Kidney capillary endothelial cell (primary cell): ENCODE results near the gene RPL27A.
"Not testable (repeated sequence)": the region's sequence is repeated elsewhere in the genome, so short reads cannot be mapped to it uniquely, and the experiment has no call there.

Experiments
- DNase-seq: peaks from one replicate; pipeline ENCODE4 v3.0.0-alpha.2; 2018; ENCODE audit warnings: low spot score

RPL27A gene

DNA sequence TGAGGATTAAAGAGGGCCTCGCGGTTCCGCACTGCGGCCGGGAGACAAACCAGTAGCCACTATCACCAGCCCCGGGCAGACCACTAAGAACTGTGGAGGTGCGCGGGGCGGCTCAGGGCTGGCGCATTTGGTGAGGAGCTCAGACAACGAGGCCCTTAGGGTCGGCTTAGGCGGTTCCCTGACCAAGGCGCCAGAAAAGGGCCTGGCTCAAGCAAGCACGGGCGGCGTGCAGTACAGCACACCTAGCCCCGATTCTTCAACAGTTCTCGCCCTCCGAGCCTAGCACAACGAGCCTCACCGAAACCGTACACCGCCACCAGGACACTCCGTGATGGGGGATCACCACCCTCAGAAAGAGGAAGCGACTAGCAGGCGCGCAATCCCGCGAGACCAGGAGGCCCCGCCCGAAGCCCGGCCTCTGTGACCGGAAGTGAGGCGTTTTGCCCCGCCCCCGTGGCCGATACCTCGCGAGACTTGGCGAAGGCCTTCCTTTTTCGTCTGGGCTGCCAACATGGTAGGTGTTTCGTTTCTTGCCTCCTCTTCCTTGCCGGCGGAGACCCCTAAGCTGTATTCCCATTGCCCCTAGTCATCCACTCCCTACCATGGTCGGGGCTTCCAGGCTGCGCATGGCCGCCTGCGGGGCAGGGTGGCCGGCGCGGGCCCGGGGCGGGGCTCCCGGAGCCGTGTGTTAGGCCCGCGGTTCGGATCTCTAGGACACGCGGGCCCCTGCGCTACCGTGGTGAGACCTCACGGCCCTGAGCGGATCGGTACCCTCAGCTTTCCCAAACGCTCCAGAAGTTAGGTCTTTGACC is at the start of gene RPL27A, which contains the start of gene TRIM66:
RPL27A (plus strand) TSS at position 490 of the 812 bp plus-strand sequence; CDS start at position 512, 22 bp downstream.
TRIM66 (minus strand) TSS at position 363 of the 812 bp plus-strand sequence. CDS start 10,391 bp downstream, outside the sequence.
- peak; percentile 87 for DNase-seq

DNA sequence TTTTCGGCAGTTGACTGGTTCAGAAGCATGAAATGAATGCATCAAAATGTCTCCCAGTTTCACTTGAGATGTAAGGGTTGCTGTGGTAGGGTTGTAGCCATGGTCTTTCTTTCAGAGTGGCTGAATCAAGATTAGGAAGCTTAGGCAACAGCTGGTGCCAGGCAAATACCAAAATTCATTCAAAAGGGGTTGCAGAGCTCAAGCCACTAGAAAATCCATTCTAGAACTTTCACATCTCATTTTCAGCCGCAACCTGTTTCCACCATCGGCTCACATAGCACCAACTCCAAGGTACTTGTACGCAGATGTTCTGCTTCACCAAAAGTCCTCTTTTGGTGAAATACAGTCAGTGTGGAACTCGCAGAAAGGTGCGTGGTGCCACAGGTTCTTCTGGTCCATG is 48.1 kb upstream of the RPL27A start:
- no peak for DNase-seq

DNA sequence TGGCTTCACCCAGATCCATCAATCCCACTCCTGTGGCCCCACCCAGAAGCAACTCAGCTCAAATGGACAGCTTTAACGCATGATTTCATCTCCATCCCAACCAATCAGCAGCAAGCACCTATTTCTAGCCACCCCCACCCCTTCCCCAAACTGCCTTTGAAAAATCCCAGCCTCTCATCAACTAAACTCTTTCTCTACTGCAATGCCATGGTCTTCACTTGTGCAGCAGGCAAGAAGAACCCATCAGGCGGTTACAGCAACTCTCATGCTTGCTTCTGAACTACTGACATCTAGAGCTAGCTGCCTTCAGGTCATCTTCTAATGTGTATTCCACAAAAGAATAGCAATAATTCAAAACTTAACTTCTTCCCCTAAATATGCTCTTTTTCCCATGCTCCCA is 46.5 kb upstream of the RPL27A start:
- no peak for DNase-seq

DNA sequence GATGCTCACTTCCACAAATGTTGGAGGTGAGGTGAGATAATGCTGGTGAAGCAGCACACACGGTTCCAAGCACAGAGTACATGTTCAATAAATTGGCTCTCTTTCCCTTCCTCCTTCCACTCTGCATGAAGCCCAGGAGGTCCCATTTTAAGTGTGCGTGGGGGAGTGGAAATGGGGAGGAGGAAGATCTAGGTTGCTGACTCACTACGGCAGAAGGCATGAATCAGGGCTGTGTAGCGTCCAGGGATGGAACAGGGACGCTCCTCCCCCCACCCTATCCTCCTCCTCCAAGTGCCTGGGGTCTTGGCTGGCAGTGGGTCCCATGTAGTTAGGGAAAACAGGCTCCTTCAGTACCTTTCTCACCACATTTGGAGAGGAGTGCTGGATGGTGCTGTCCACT is 44.3 kb upstream of the RPL27A start:
- no peak for DNase-seq

DNA sequence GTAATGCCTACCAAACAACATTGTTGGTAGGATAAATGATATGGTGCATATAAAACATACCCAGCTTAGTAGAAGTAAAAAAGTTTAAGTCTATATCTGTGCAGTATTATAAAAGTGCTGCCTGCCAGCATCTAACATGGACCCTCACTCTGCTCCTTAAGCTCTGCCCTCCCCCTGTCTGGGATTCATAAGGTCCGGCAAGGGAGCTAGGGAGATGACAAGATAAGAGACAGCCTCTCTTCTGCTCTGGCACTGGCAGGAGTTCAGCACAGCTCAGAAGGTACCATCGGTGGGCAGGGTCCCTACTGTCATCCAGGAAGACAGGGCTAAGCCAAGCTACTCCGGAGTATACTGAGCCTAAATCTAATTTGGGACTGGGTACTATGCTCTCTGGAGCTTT is 42.9 kb upstream of the RPL27A start:
- DNase-seq = no peak

DNA sequence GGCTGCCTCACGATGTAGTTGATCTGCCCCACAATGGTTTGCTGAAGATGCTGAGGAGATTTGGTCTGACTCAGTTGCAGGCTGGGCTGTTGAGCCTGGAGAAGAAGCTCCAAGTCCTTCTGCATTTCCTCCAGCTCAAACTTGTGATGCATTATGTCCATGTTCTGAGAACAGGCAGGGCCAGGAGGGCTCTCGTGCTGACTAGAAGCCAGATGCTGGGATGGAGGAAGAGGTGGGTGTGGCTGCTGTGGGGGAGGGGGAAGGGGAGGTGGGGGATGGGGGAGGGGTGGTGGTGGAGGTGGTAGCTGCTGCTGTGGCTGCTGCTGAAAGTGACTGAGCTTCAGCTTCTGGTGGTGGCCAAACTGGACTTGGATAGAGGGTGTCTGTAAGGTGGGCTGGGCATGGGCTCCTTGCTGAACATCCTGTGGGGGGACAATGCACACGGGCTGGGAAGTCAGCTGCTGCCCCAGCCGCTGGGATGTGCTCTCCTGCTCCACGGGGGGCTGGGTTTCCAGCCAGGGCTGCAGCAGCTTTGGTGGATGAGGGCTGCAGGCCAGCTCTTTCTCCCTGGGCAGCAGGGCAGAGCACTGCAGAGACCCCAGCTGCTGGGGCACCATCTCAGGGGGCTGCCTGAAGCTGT is 42.2 kb upstream of the RPL27A start:
- DNase-seq = no peak

DNA sequence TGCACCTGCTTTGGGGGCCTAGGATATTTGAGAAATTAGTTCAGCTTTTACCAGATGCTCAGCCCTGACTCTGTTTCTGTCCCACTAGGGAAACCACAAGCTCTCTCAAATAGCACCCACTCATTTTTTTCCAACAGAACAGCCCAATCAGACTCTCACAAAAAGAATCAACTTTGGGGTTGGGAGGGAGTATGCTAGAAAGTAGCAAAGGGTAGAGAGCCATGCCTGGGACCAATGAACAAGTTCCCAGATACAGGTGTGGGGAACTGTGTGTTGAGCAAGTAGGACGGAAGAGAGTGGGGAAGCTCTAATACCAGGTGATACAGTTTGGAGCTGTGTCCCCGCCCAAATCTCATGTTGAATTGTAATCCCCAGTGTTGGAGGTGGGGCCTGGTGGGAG is 41.3 kb upstream of the RPL27A start:
- no peak for DNase-seq

DNA sequence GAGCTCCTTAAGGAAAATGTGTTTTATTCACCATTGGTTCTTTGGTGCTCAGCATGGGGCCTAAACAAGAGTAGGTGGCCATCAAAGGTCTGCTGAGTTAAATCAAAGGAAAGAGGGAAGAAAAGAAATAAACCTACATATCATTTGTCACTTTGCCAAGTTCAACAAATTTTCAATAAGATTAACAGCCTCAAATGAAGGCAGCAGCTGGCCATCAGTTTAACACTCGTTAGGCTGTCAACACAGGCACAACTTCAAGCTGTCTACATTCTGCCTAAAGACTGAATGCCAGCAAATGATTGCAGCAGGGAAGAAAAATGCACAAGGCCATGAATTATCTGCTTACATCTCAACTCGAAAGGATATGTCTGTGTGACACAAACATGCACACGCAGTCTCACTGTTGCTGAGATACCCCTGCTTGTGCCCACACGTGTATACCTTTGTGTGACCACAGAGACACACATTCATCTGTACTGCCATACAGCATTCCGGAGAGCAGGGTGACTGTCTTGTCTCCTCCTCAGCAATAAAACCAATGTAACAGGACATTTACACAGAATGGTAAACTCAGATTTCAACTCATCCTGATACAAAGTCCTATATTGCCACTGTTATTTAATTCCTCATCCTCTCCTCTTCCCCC is 40.3 kb upstream of the RPL27A start:
- no peak for DNase-seq

DNA sequence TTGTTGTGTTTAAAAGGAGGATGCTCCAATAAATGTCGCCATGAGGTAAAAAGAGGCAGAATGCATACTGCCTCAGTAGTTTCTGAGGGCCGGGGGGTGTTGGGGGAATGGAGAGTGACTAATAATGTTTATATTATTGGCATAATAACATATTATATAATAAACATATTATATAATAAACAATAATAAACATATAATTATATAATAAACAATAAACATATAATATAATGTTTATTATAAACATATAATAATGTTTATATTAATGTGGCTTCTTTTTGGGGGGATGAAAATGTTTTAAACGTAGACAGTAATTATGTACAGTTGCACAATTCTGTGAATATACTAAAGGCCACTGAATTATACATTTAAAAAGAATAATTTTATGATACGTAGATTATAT is 35.7 kb upstream of the RPL27A start:
- DNase-seq = no peak

DNA sequence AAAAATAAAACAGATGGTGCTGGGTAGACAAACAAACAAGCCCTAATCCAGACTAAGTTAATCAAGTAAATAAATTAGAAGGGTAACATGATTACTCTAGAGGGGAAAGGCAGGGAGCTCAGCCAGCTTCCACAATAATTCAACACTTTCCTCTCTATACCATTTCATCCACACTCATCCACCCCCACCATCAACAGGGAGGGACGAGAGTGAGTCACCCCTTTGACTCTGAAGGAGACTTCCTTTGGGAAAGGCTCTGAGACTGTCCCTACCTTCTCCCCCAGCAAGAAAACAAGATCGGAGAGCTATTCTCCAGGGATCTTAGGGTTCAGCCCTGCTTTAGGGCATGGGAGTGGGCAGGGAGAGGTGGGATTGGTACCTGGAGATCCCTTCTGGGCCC is 33.2 kb upstream of the RPL27A start:
- peak; percentile 65 for DNase-seq

DNA sequence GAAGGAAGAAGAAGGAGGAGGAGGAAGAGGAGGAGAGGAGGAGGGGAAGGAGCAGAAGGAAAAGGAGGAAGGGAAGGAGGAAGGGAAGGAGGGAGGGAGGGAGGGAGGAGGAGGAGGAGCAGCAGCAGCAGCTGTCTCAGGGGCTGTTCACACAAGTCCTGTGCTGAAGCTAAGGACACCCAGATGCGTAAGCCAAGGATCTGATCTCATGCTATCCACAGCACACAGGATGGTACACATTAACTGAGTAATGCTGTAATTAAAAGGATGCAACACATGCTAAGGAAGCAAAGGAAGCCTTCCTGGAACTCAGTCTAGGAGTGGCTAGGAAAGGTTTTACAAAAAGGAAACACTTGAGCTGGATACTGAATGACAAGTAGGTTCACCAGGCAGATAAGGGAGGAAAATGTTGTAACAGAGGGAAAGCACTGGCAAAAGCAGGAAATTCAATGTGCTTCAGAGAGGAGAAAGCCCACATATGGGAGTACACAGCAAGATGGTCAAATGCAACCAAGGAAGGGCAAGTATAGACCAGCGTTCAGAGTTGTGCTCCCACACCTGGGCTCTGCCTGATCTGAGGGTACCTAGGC is 32.1 kb upstream of the RPL27A start:
- DNase-seq = peak; percentile 44

DNA sequence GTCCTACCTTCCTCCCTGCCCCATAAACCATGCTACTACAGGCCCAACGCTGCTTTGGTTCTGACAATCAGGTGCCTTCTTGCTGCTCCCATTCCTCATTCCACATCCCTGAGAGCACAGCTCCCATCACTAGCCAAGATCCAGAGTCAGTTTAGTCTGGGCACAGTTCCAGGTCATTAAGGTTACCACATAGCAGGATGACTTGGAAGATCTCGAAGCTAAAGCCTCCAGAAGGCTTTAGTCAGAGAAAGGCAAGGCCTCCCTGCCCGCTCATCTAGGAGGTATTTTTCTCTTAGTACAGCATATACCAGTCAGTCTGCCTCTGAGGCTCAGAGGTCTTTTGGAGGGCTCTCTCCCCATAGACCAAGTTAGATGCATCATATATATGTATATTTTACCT is 30.5 kb upstream of the RPL27A start:
- no peak for DNase-seq

DNA sequence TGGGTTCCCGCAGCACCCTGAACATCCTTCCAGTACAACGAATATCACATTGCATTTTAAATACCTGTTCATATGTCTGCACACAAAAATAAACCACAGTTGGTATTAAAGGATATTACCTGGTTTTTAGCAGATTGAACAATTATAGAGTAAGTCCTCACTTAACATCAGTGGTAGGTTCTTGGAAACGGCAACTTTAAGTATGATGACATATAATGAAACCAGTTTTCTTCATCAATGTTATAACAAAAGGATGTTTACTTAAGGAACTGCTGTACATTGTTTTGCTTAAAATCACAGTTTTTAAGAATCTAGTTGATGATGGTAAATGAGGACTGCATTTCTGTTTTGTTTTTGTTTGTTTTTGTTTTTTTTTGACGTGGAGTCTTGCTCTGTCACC is 28.1 kb upstream of the RPL27A start:
- no peak for DNase-seq

DNA sequence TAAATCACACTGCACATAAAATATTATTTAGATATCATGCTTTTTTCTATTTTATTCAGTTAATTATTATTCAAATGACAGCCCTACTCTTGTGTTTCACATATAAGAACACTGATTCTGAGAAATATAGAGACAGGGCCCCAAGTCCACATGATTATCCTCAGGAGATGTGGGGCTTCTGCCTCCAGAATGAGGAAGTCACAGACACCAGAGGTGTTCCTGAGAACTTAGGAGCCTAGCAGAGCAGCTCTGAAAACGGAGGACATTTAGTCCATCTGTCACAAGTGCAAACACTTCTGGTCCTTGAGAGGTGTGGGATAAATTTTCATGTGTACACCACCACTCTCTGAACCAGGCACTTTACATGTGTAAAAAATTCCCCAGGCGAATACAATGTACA is 26.3 kb upstream of the RPL27A start:
- DNase-seq = no peak

DNA sequence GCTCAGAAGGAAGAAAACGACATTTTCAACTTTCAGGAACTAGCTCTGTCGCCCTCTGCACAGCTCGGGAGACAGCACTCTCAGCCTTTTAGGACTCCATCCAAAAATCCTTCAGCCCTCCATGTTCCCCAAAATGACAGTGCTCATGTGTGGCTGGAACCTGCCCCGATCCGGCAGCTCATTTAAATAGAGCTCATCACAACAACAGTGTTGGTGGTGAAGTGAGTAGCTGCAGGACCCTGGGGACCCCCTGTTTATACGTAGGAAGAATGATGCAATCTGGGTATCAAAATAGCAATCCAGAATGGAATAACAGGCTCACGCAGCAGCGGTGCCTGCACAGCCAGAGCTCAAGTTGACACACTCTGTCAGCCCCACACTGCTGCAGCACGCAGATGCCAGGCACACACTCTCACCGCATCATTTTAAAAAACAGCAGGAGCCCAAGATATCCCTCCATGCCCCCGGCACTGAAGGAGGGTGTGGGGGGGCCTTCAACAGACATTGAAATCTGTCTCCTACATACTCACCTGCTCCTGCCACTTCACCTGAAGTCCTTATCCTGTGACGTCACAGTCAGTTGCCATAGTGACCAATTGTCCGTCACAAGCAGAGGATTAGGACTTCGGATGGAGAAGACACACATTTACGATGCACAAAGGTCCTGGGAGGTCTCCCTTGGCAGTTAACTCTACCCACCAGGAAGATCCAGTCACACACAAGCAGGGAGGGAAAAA is 24.1 kb upstream of the RPL27A start:
- DNase-seq = no peak

DNA sequence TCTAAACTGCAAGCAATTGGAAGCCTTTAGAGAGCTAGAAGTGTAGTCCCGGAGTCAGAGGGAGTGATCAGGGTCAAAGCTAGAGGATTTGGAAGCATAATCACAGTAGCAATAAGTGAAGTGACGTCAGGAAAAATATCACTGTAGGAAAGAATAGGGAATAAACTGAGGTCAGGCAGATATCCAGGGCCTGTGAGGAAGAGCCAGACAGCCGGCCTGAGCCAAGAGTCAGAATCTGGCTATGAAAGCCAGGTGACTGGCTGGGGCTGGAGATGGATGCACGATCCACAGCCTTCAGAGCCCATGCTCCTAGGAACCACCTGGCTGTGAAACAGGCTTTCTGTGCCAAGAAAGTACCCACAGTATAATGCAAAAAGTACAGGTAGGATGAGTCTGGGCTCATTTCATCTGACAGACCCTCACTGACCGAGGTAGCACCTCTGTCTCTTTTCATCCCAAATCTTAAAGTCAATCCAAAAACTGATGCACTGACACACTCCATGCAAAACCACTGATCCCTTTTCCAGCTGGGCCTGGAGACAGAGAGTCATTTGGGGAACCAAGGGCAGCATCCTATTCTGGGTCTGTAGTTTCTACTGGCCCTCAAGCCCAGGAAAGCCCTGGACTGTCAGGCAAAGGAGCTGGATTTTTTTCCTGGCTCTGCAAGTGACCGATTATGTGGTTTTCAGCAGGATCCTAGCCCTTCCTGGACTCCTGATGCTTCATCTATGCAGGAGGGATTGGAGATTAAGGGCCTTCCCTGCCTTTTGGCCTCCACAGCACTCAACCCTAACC is 21.4 kb upstream of the RPL27A start:
- no peak for DNase-seq

DNA sequence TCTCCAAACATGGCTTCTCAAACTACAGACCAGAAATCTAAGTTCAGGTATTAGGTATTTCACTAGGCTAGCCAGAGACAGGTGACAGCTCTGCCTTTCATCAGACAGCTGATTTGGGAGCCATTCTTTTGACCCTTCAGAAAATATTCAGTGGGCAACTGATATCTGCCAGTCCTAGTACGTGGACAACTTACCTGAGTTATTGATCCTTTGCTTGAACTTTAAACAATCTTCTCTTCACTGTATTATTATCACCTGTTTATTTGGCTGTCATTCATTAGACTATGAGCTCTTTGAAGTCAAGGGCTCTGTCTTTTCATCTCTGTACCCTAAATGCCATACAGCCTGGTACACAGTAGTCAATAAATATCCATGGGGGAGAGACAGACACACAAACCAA is 17.4 kb upstream of the RPL27A start:
- DNase-seq = no peak

DNA sequence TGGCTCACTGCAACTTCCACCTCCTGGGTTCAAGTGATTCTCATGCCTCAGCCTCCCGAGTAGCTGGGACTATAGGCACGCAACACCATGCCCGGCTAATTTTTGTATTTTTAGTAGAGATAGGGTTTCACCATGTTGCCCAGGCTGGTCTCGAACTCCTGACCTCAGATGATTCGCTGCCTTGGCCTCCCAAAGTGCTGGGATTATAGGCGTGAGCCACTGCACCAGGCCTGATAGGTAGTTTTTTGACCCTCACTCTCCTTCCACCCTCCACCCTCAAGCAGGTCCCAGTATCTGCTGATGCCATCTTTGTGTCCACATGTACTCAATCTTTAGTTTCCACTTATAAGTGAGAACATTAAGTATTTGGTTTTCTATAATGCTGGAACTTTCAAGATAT is 12.5 kb upstream of the RPL27A start:
- DNase-seq = not testable (repeated sequence)

DNA sequence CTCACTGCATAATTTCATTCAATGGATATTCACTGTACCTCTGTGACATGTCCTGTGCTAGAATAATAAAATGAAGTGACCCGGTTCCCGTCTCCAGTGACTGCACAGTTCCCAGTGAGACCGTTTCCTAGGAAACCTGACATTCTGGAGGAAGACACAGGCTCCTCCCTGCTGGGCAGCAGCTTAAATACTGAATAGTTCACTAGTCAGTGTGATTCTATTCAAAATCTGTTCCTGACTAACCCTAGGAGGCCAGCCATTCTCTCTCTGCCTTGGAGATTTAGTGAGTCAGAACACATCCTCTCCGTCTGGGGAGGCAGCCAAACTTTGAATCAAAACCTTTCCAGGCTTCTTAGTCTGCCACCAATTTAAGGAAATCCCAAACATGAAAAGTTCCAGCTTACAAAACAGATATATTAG is 11.4 kb upstream of the RPL27A start:
- DNase-seq = peak; percentile 94

DNA sequence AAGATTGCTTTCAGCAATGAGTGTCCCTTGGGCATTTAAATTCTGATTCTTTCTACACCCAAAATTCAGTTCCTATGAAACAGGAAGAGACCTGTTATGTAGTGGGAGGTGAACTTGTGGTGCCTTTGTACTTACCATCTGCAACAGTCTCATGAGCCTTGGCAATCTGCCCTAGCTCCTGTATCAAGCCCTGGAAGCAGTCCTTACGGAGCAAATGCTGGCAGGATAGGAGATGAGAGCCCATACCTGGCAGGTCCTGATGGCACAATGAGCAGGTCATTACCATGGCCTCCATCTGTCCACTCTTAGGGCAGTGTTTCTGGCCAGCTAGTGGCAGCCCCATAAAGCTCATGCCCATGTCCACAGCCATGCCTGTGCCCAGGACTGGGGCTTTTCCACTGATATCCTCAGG is 10.9 kb upstream of the RPL27A start:
- DNase-seq = no peak

DNA sequence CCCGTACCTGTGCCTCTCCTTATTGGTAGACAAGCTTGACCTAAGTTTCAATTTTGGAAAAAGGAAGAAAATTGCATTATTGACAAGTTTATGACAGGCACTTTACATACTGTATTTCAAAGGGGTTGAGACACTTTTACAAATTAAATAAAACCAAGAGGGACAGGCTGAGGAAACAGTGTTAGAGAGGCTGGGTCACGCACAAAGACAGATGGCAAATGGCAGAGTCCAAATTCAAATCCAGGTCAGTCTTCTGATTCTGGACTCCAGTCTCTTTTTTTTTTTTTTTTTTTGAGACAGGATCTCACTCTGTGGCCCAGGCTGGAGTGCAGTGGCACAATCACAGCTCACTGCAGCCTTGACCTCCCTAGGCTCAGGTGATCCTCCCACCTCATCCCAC is 10.2 kb upstream of the RPL27A start:
- no peak for DNase-seq
